ENCODE data around the gene GPR161.
A peak's percentile ranks its signal among the peaks of the same experiment; 100 is the strongest.
"Not testable (repeated sequence)": the region's sequence is repeated elsewhere in the genome, so short reads cannot be mapped to it uniquely, and the experiment has no call there.

The GPR161 gene, protein sequence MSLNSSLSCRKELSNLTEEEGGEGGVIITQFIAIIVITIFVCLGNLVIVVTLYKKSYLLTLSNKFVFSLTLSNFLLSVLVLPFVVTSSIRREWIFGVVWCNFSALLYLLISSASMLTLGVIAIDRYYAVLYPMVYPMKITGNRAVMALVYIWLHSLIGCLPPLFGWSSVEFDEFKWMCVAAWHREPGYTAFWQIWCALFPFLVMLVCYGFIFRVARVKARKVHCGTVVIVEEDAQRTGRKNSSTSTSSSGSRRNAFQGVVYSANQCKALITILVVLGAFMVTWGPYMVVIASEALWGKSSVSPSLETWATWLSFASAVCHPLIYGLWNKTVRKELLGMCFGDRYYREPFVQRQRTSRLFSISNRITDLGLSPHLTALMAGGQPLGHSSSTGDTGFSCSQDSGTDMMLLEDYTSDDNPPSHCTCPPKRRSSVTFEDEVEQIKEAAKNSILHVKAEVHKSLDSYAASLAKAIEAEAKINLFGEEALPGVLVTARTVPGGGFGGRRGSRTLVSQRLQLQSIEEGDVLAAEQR

GRCh38 chr1:168136709-168137514, at the start of gene GPR161:
TSS of gene GPR161 (minus strand) at chr1:168136930. CDS start at chr1:168104850, 32,080 bp downstream.
- H3K4me3 ChIP-seq (ENCODE audit: low read depth, low read length) = peak within 1 kb of the TSS; percentile 84

DNA sequence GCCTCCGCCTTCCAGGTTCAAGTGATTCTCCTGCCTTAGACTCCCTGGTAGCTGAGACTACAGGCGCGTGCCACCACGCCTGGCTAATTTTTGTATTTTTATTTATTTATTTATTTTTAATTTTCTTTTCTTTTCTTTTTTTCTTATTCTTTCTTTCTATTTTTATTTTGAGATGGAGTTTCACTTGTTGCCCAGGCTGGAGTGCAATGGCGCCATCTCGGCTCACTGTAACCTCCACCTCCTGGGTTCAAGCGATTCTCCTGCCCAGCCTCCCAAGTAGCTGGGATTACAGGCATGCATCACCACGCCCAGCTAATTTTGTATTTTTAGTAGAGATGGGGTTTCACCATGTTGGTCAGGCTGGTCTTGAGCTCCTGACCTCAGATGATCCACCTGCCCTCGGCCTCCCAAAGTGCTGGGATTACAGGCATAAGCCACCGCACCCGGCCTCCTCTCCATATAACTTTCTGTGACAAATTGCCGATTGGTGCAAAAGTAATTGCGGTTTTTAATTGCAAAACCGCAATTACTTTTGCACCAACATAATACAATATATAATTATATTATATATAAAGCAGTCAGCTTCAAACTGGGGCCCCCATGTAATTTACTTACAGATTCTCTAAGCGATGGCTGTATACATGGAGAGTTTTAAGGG, 44.5 kb upstream of the GPR161 start:
- not testable (repeated sequence) for H3K4me3 ChIP-seq (ENCODE audit: low read depth, low read length)

- H3K4me3 ChIP-seq (ENCODE audit: low read depth, low read length) = peak overlapping the region; percentile 88
These were observed 43.4 kb upstream of the GPR161 start for GRCh38 chr1:168180148-168180524.

DNA sequence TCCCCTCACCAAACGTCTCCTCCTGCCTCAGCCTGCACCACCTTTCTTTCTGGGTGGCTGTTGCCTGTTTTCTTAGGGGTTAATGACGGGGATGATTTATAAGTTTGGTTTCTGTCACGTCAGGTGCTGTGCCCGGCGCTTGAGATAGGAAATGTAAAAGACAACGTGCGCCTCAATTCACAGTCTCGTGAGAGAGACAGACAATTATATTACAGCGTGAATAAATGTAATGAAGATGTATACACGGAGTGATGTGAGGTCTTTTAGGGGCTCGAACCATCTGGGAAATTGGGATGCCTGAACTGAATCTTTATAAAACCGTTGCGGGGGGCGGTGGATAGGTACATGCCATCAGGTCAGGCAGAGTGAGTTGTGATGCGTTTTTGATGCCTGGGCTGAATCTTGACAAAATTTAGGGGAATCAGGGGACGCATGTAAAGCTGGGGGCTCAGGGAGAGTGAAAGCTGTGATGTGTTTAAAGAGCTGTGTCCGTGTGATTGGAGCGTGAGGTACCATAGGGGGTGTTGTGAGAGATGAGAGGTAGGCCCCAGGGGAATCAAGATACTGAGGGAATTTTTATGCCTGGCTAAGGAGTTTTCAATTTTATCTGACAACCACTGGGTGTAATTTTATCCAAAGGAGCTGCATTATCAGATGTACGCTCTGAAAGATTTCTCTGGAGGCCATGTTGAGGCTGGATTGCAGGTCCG, 42.9 kb upstream of the GPR161 start:
- H3K4me3 ChIP-seq (ENCODE audit: low read depth, low read length) = peak overlapping the region; percentile 88

GRCh38 chr1:168178638-168179437, 42.1 kb upstream of the GPR161 start, which contains the start of gene TIPRL:
TSS of gene TIPRL (plus strand) at chr1:168178962. CDS start at chr1:168179078, 116 bp downstream.
- peak within 1 kb of the TSS; percentile 88 for H3K4me3 ChIP-seq (ENCODE audit: low read depth, low read length)

GRCh38 chr1:168178227-168178637, 41.5 kb upstream of the GPR161 start:
- peak overlapping the region; percentile 14 for H3K4me3 ChIP-seq (ENCODE audit: low read depth, low read length)

DNA sequence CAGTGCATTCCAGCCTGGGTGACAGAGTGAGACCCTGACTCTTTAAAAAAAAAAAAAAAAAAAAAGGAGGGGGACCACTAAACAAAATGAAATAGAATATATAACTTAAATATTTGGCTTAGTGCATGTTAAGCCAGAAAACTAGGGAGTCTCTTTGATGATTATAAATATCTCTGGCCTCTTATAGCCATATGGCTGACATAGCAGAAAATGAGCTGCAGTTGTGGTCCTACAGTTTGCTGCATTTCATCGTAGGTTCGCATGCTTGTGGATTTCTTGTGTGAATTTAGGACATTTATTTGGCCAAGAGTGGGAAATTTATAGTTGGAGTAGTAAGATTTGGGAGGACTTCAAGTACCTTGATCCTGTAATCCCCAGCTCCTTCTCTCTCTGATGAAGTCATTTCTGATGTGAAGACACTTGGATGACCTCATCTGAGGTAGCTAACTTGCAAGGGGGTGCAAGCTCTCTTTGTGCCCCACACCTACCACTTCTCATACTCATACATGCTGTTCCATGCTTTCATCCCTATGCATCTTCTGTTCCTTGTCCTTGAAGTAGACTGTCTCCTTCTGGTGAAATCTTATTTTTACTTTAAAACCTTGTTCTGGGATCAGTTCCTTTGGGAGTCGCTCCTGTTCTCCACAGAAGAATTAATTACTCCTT, 35.7 kb upstream of the GPR161 start:
- H3K4me3 ChIP-seq (ENCODE audit: low read depth, low read length) = no peak overlapping the region

- no peak overlapping the region for H3K4me3 ChIP-seq (ENCODE audit: low read depth, low read length)
These were observed 34.1 kb upstream of the GPR161 start for GRCh38 chr1:168170564-168171508.

DNA sequence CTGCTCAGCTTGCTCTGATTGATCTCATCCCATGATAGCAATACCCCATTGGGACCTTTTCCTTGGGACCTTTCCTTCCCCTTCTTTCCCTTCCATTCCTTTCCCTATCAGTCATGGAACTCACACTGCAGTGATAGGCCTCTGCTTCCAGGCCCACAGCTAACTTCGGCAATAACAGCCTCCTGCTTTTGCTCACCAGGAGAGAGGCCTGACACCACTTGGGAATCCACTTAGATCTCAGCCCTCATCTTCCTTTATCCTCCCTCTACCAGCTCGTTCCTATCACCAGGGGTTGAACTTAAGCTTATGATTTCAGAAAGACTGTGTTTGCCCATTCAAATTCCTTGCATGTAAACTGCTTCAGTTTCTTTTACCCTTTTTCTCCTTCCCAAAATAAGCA, 31.1 kb upstream of the GPR161 start:
- H3K4me3 ChIP-seq (ENCODE audit: low read depth, low read length) = no peak overlapping the region

DNA sequence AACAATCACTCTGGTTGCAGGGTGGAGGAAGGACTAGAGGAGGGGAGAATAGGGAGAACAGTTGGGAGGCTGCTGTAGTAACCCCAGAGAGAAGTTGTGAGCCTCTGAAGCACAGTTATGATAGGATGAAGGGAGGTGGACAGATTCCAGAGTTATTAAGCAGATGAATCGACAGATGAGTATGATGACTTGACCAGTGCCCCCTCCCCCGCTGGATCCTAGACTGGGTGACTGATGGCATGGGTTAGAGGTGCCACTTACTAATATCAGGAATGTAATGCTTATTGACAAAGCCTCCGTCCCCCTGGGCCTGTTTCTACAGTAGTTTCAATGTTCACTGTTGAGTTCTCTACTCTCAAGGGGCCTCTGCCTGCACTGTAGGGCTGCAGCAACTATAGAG, 28.0 kb upstream of the GPR161 start:
- no peak overlapping the region for H3K4me3 ChIP-seq (ENCODE audit: low read depth, low read length)

DNA sequence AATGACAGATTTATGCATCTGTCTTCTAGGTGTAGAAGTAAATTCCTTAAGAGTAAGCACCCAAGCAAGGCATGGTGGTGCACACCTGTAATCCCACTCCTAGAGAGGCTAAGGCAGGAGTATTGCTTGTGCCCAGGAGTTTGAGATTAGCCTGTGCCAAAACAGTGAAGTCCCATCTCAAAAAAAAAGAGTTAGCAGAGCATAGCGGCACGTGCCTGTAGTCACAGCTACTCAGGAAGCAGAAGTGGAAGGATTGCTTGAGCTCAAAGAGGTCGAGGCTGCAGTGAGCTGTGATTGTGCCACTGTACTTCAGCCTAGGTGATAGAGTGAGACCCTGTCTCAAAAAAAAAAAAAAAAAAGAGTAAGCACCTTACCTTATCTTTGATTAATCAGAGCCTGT, 26.9 kb upstream of the GPR161 start:
- no peak overlapping the region for H3K4me3 ChIP-seq (ENCODE audit: low read depth, low read length)

DNA sequence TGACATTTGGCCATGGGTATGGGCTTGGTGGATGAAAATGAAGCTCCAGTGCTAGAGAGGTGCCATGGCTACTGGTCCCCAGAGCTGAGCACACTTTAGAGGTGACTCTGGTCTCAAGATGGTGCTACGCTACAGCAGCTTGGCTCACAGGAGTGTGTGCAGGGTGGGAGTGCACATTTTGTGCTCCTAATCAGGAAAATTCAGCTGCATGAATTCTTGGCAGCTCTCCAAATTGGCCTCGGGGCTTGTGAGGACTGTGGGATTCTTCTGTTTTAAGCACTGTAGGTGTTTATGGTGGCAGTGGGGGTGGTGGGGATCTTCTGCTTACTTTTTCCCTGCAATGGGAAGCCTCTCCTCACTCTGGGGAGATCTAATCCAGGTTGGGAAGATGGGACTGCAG, 24.7 kb upstream of the GPR161 start:
- H3K4me3 ChIP-seq (ENCODE audit: low read depth, low read length) = no peak overlapping the region

DNA sequence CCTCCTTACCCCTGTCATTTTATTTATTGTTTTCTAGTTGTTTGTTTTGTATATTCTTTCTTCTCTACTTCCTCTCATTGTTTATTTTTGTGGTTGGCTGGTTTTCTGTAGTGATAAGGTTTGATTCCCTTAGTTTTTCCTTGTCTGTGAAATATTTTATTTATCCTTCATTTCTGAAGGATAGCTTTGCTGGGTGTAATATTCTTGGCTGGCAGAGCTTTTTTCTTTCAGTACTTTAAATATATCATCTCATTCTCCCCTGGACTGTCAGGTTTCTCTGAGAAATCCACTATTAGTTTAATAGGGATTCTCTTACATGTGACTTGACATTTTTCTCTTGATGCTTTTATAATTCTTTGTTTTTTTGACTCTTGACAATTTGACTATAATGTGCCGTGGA, 23.2 kb upstream of the GPR161 start:
- H3K4me3 ChIP-seq (ENCODE audit: low read depth, low read length) = no peak overlapping the region

DNA sequence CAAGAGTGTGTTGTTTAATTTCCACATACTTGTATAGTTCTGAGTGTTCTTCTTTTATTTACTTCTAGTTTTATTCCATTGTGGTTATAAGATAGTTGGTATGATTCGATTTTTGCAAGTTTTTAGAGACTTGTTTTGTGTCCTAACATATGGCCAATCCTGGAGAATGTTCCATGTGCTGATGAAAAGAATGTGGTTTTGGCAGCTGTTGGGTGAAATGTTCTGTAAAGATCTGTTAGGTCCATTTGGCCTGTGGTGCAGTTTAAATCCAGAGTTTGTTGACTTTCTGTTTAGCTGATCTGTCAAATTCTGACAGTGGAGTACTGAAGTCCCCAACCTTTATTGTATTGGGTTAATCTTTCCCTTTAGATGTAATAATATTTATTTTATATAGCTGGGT, 22.5 kb upstream of the GPR161 start:
- no peak overlapping the region for H3K4me3 ChIP-seq (ENCODE audit: low read depth, low read length)

- H3K4me3 ChIP-seq (ENCODE audit: low read depth, low read length) = no peak overlapping the region
These were observed 20.9 kb upstream of the GPR161 start for GRCh38 chr1:168157638-168158037.

- no peak overlapping the region for H3K4me3 ChIP-seq (ENCODE audit: low read depth, low read length)
These were observed 19.2 kb upstream of the GPR161 start for GRCh38 chr1:168155910-168156309.

DNA sequence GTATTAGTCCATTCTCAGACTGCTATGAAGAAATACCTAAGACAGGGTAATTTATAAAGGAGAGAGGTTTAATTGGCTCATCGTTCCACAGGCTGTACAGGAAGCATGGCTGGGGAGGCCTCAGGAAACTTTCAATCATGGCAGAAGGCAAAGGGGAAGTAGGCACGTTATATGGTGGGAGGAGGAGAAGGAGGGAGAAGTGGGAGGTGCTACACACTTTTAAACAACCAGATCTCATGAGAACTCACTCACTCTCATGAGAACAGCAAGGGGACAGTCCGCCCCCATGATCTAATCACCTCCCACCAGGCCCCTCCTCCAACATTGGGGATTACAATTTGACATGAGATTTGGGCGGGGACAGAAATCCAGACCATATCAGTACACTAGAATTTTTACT, 18.0 kb upstream of the GPR161 start:
- H3K4me3 ChIP-seq (ENCODE audit: low read depth, low read length) = not testable (repeated sequence)

- H3K4me3 ChIP-seq (ENCODE audit: low read depth, low read length) = no peak overlapping the region
These were observed 15.2 kb upstream of the GPR161 start for GRCh38 chr1:168151935-168152334.

All from iPS-11a (cell line).